Left lung (tissue), 10 donors: ENCODE data around the gene ALOXE3. TPM values are rescaled to one million over a fixed set of nuclear protein-coding genes. Genes with fewer than 3 reads are reported as not detected.
"Not testable (repeated sequence)": the region's sequence is repeated elsewhere in the genome, so short reads cannot be mapped to it uniquely, and the experiment has no call there.

ENCODE experiments used
- ATAC-seq: fragments of 200-7000 bp; cut with Tn5 transposase; one replicate; pipeline ENCODE4 v1.9.1; 2020; ENCODE audit warnings: moderate library complexity
- DNase-seq, 4 donors: peaks; one replicate each; pipeline ENCODE4 v3.0.0-alpha.2; 2013 to 2020
- H3K27ac ChIP-seq, 2 donors: fragments of 200-600 bp; sonication (generic) in 1 of 2; one replicate each; pipeline versions ENCODE4 v1.5.0 to v1.8.0; 2020 to 2021
- H3K27me3 ChIP-seq, 2 donors: fragments of 200-600 bp; sonication (generic) in 1 of 2; one replicate each; pipeline versions ENCODE4 v1.5.0 to v1.8.0; 2020 to 2021
- H3K36me3 ChIP-seq, 2 donors: fragments of 200-600 bp; sonication (generic) in 1 of 2; one replicate each; pipeline versions ENCODE4 v1.5.0 to v1.8.0; 2020 to 2021
- H3K4me1 ChIP-seq, 2 donors: fragments of 200-600 bp; one replicate each; pipeline ENCODE4 v1.8.0; 2021
- H3K4me3 ChIP-seq, 2 donors: fragments of 200-600 bp; sonication (generic) in 1 of 2; one replicate each; pipeline versions ENCODE4 v1.5.0 to v1.8.0; 2020 to 2021; ENCODE audit warnings: mild to moderate bottlenecking in 1 of 2
- H3K9me3 ChIP-seq, 2 donors: fragments of 200-600 bp; sonication (generic) in 1 of 2; one replicate each; pipeline versions ENCODE4 v1.5.0 to v1.8.0; 2020 to 2021
- intact Hi-C, 2 donors: fragments of 100-400 bp; cut with DNase I; formaldehyde crosslinking; loops; one replicate each; pipeline versions ENCODE4 v1.11.2 to v1.14.2; 2022
- polyA plus RNA-seq, 6 donors: library from polyadenylated mRNA; unstranded; fragments of 120-200 nt; gene quantifications; one replicate each; pipeline ENCODE4 v1.2.1, GENCODE V29; 2013; ENCODE audit not compliant: insufficient read length in 6 of 6
- total RNA-seq, 2 donors: library from RNA; stranded (reverse); fragmentation: NEBNext Ultra II Directional; extraction: Animal tissue kit (Norgen Biotek cat#: 25700); gene quantifications; one replicate each; pipeline ENCODE4 v1.2.1, GENCODE V29; 2021
- TF ChIP-seq, protein P1 (sequence below), 2 donors: fragments of 200-600 bp; sonication (generic) in 1 of 2; IDR thresholded peaks; one replicate each; pipeline versions ENCODE4 v1.5.0 to v1.8.0; 2021; ENCODE audit warnings: antibody characterized with exemption in 2 of 2
- donor health status: DM: no; HTN: yes; CAD: no.
- donor health status: DM: no; HTN: no; CAD: no.

The ALOXE3 gene
- total and polyA plus RNA-seq, 8 donors = 0.05 to 0.55 (median 0.14) TPM; not detected in 4

DNA sequence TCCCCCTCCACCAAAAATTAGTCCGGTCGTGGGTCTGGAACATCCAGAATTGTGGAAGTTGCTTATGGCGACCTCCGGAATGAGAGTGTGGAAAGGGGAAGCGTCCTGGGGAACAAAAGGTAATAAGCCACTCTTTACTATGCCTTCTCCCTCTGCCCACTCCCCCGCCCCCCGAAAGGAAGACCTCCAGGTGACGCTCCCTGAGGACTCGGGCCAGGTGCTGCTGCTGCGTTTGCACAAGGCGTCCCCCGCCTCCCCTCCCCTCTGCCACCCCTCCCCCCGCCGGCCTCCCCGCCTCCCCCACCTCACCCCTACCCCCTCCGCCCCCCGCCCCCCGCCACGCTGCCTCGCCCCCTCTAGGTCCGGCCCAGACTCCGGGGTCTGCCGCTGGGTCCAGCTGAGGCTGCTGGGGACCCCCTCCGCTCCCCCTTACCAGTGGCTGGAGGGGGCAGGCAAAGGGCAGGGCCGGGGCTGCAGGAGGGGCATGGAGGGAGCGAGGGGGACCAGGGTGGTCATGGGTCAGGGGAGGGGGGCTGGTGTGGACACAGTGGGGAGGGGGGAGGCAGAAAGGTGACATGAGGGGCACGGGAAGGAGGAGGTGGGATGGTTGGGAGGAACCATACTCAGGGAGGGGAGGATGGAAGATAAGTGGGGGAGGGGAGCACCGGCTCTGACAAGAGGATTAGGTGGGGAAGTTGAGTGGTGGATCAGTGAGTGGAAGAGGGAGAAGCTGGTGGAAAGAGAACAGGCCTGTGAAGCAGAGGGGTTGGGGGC lies 54.4 kb downstream of the ALOXE3 start:
- Histone ChIP-seq H3K36me3 (no peaks in the 10 kb centered on the region), H3K4me1 (peaks cover 0 to 9% of the 10 kb centered on the region in 2 donors), H3K4me3 (no peak overlapping the region), H3K27me3 (peaks cover 33 to 62% of the 10 kb centered on the region in 2 donors), H3K27ac (no peak overlapping the region), H3K9me3 (no peaks in the 10 kb centered on the region)
- peak in 1 of 4 donors; percentile 20 for DNase-seq
- no peak for ATAC-seq
- intact Hi-C loops = no loop called here
- TF ChIP-seq, protein P1, sequence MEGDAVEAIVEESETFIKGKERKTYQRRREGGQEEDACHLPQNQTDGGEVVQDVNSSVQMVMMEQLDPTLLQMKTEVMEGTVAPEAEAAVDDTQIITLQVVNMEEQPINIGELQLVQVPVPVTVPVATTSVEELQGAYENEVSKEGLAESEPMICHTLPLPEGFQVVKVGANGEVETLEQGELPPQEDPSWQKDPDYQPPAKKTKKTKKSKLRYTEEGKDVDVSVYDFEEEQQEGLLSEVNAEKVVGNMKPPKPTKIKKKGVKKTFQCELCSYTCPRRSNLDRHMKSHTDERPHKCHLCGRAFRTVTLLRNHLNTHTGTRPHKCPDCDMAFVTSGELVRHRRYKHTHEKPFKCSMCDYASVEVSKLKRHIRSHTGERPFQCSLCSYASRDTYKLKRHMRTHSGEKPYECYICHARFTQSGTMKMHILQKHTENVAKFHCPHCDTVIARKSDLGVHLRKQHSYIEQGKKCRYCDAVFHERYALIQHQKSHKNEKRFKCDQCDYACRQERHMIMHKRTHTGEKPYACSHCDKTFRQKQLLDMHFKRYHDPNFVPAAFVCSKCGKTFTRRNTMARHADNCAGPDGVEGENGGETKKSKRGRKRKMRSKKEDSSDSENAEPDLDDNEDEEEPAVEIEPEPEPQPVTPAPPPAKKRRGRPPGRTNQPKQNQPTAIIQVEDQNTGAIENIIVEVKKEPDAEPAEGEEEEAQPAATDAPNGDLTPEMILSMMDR (IDR thresholded peaks at IDR 0.05) = no peak

DNA sequence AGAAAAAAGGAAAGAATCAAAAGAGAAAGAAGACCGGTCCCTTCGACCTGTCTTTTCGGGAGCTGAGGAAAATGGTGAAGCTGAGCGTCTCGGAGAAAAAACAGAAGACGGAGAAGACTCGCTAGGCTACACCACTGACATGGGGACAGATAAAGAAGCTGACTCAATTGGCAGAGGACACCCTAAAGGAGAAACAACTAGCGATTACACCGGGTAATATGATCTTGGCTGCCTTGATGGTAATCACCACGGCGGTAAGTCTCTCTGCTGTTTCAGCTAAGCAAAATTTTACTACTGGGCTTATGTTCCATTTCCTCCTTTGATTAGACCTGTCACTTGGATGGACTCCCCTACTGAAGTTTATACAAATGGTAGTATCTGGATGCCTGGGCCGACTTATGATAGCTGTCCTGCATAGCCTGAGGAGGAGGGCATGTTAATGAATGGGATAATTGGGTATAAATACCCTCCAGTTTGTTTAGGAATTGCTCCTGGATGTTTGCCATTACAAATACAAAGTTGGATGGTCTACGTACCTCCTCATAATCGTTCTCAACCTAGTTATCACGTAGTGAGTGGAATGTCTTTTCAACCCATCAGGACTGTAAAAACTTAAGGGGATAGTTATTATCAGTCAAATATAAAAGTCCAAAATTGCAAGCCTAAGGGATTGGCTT lies 55.4 kb downstream of the ALOXE3 start:
- no peak overlapping the region for H3K27ac ChIP-seq
- no peaks in the 10 kb centered on the region for H3K36me3 ChIP-seq
- intact Hi-C loops = no loop called here
- H3K4me1 ChIP-seq = peaks cover 0 to 8% of the 10 kb centered on the region in 2 donors
- TF ChIP-seq, protein P1 (IDR thresholded peaks at IDR 0.05) = no peak
- no peaks in the 10 kb centered on the region for H3K9me3 ChIP-seq
- ATAC-seq (no peak), DNase-seq (no peak)
- no peak overlapping the region for H3K4me3 ChIP-seq
- peaks cover 33 to 72% of the 10 kb centered on the region in 2 donors for H3K27me3 ChIP-seq

DNA sequence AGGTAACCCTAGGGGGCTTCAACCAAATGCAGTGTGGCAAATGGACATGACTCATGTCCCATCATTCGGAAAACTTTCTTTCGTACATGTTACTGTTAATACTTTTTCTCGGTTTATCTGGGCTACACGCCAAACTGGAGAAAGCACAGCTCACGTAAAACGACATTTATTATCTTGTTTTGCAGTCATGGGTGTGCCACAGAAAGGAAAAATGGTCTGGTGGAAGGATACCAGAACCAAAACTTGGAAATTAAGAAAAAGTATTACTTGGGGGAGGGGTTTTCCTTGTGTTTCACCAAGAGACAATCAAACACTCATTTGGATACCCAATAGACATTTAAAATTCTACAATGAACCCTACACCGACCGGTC lies 55.9 kb downstream of the ALOXE3 start:
- Histone ChIP-seq H3K9me3 (no peaks in the 10 kb centered on the region), H3K27me3 (peaks cover 33 to 74% of the 10 kb centered on the region in 2 donors), H3K4me1 (peaks cover 0 to 14% of the 10 kb centered on the region in 2 donors), H3K27ac (no peak overlapping the region), H3K4me3 (no peak overlapping the region), H3K36me3 (no peaks in the 10 kb centered on the region)
- intact Hi-C loops = no loop called here
- TF ChIP-seq, protein P1 (IDR thresholded peaks at IDR 0.05) = no peak
- no peak for ATAC-seq
- no peak for DNase-seq

DNA sequence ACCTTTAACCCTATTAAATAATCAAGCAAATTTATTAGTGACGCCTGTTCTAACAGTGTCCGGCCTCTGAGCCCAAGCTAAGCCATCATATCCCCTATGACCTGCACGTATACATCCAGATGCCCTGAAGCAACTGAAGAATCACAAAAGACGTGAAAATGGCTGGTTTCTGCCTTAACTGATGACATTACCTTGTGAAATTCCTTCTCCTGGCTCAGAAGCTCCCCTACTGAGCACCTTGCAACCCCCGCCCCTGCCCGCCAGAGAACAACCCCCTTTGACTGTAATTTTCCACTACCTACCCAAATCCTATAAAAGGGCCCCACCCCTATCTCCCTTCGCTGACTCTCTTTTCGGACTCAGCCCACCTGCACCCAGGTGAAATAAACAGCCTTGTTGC lies 56.5 kb downstream of the ALOXE3 start:
- Histone ChIP-seq H3K4me1 (peaks cover under 1 to 16% of the 10 kb centered on the region in 2 donors), H3K27me3 (peaks cover 33 to 80% of the 10 kb centered on the region in 2 donors)

DNA sequence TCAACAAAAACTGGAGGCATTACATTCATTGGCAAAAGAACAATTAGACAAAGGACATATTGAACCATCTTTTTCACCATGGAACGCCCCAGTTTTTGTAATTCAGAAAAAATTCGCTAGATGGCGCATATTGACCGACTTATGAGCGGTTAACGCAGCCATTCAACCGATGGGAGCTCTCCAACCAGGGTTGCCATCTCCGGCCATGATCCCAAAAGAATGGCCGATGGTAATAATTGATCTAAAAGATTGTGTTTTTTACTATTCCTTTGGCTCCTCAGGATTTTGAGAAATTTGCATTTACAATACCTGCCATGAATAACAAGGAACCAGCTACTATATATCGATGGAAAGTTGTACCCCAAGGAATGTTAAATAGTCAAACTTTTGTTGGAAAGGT lies 58.0 kb downstream of the ALOXE3 start:
- intact Hi-C loops = no loop called here
- ATAC-seq (peak; percentile 22), DNase-seq (peak in 1 of 4 donors; percentile 69)
- H3K36me3 ChIP-seq = no peaks in the 10 kb centered on the region
- H3K4me1 ChIP-seq = peaks cover 9 to 32% of the 10 kb centered on the region in 2 donors
- peaks cover 33 to 80% of the 10 kb centered on the region in 2 donors for H3K27me3 ChIP-seq
- TF ChIP-seq, protein P1 (IDR thresholded peaks at IDR 0.05) = peak; percentile 64 to 75
- no peak overlapping the region for H3K27ac ChIP-seq
- H3K9me3 ChIP-seq = no peaks in the 10 kb centered on the region
- H3K4me3 ChIP-seq = no peak overlapping the region

More for the DNA sequence above, 56.5 kb downstream of the ALOXE3 start:
- H3K27ac ChIP-seq, H3K36me3 ChIP-seq, H3K4me3 ChIP-seq, H3K9me3 ChIP-seq, intact Hi-C loops, ATAC-seq, DNase-seq: not testable (repeated sequence)
